Trophoblast cell (in vitro differentiated cells and primary cell): ENCODE data around the gene MAS1.

Experiments used
- DNase-seq, 2 donors: peaks; one replicate each; pipeline ENCODE4 v3.0.0-alpha.2; 2016
- H2AFZ ChIP-seq: 2 replicates; pipeline ENCODE4 v1.6.1; 2013; ENCODE audit warnings: low read length, moderate library complexity, mild to moderate bottlenecking; ENCODE audit not compliant: insufficient read depth, poor library complexity
- H2AK5ac ChIP-seq: 2 replicates; pipeline ENCODE4 v1.6.1; 2013; ENCODE audit warnings: mild to moderate bottlenecking, low read length
- H2BK120ac ChIP-seq: 2 replicates; pipeline ENCODE4 v1.6.1; 2013; ENCODE audit warnings: low read length, mild to moderate bottlenecking, moderate library complexity; ENCODE audit not compliant: insufficient read depth, poor library complexity
- H2BK12ac ChIP-seq: 2 replicates; pipeline ENCODE4 v1.6.1; 2013; ENCODE audit warnings: mild to moderate bottlenecking, low read length, moderate library complexity
- H2BK5ac ChIP-seq: 2 replicates; pipeline ENCODE4 v1.6.1; 2013; ENCODE audit warnings: low read length, low read depth, moderate library complexity, mild to moderate bottlenecking; ENCODE audit not compliant: poor library complexity
- H3K14ac ChIP-seq: 2 replicates; pipeline ENCODE4 v1.6.1; 2013; ENCODE audit warnings: mild to moderate bottlenecking, low read length
- H3K18ac ChIP-seq: 2 replicates; pipeline ENCODE4 v1.6.1; 2013; ENCODE audit warnings: mild to moderate bottlenecking, low read length
- H3K23ac ChIP-seq: 2 replicates; pipeline ENCODE4 v1.6.1; 2013; ENCODE audit warnings: low read length
- H3K27ac ChIP-seq: 2 replicates; pipeline ENCODE4 v1.5.1; 2013; ENCODE audit warnings: low read depth, mild to moderate bottlenecking, inconsistent platforms, low read length, moderate library complexity
- H3K27me3 ChIP-seq: 2 replicates; pipeline ENCODE4 v1.6.1; 2013; ENCODE audit warnings: inconsistent platforms, mild to moderate bottlenecking, low read length, moderate library complexity; ENCODE audit not compliant: insufficient read depth
- H3K36me3 ChIP-seq, 2 experiments: 1 replicate in 1 of 2; 2 replicates in 1 of 2; pipeline ENCODE4 v1.6.1; 2013; ENCODE audit warnings: low read length in 2 of 2, mild to moderate bottlenecking in 2 of 2, moderate library complexity in 1 of 2; ENCODE audit not compliant: insufficient read depth in 2 of 2, control insufficient read depth in 1 of 2
- H3K4ac ChIP-seq: 2 replicates; pipeline ENCODE4 v1.6.1; 2013; ENCODE audit warnings: low read depth, mild to moderate bottlenecking, low read length, moderate library complexity
- H3K4me1 ChIP-seq, 2 experiments: 1 replicate in 1 of 2; 2 replicates in 1 of 2; pipeline ENCODE4 v1.6.1; 2013; ENCODE audit warnings: low read length in 2 of 2, mild to moderate bottlenecking in 2 of 2, moderate library complexity in 1 of 2; ENCODE audit not compliant: insufficient read depth in 2 of 2, control insufficient read depth in 1 of 2
- H3K4me2 ChIP-seq: 2 replicates; pipeline ENCODE4 v1.6.1; 2013; ENCODE audit warnings: inconsistent platforms, mild to moderate bottlenecking, low read length, moderate library complexity
- H3K4me3 ChIP-seq: 2 replicates; pipeline ENCODE4 v1.5.1; 2013; ENCODE audit warnings: mild to moderate bottlenecking, low read depth, low read length, inconsistent platforms
- H3K79me1 ChIP-seq: one replicate; pipeline ENCODE4 v1.6.1; 2013; ENCODE audit warnings: low read length
- H3K79me2 ChIP-seq: 2 replicates; pipeline ENCODE4 v1.6.1; 2013; ENCODE audit warnings: low read length, mild to moderate bottlenecking; ENCODE audit not compliant: control insufficient read depth, insufficient read depth, poor library complexity
- H3K9ac ChIP-seq: 2 replicates; pipeline ENCODE4 v1.6.1; 2013; ENCODE audit warnings: mild to moderate bottlenecking, low read length
- H3K9me3 ChIP-seq: 2 replicates; pipeline ENCODE4 v1.6.1; 2013; ENCODE audit warnings: low read depth, mild to moderate bottlenecking, control low read depth, inconsistent platforms, low read length; ENCODE audit not compliant: insufficient read depth
- H4K12ac ChIP-seq: 2 replicates; pipeline ENCODE4 v1.6.1; 2013; ENCODE audit warnings: low read depth, mild to moderate bottlenecking, low read length, moderate library complexity
- H4K8ac ChIP-seq: 2 replicates; pipeline ENCODE4 v1.6.1; 2013; ENCODE audit warnings: low read depth, mild to moderate bottlenecking, low read length, moderate library complexity
- H4K91ac ChIP-seq: one replicate; pipeline ENCODE4 v1.6.1; 2013; ENCODE audit warnings: low read depth, mild to moderate bottlenecking, low read length, moderate library complexity
- WGBS: extraction: QIAGEN DNeasy Blood & Tissue Kit; methylation state at CpG from one replicate; pipeline ENCODE4 v1.1.7; 2013; ENCODE audit warnings: missing lambda C conversion rate; ENCODE audit not compliant: insufficient read length, insufficient coverage; ENCODE audit errors: extremely low coverage; 5-methylcytosine and 5-hydroxymethylcytosine counted together

MAS1 gene

DNA sequence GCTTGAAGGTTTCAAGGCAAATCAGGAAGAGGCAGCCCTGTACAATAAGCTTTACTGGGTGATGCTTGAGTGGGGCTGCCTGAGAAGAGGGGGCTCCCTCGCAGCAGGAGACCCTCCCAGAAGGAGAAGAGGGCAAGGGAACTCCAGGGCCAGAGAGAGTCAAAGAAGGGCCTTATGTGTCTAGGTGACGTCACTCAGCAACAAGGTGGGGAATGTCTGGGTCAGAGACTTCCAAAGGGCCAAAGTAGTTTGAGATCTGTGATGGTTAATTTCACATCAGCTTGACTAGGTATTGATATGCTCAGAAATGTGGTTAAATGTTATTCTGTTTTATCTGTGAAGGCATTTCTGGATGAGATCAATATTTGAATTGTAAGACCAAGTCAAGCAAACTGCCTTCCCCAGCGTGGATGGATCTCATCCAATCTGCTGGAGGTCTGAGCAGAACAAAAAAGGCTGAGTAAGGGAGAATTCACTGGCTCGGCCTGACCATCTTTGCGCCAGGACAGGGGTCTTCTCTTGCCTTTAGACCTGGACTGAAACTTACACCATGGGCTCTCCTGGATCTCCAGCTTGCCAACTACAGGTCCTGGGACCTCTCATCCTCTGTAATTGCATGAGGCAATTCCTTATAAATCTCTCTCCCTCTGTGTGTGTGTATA is 35.9 kb downstream of the MAS1 start:
- Histone ChIP-seq H2BK12ac (no peak overlapping the region), H4K12ac (no peak overlapping the region), H2AK5ac (no peak overlapping the region), H3K4me1 (no peaks in the 10 kb centered on the region), H3K4ac (no peak overlapping the region), H4K91ac (no peak overlapping the region), H3K79me2 (no peaks in the 10 kb centered on the region), H3K4me2 (no peak overlapping the region), H3K18ac (no peak overlapping the region), H2BK5ac (no peak overlapping the region), H3K9me3 (no peaks in the 10 kb centered on the region), H2AFZ (no peak overlapping the region), H3K9ac (no peak overlapping the region), H3K27ac (no peak overlapping the region), H3K23ac (no peak overlapping the region), H3K14ac (no peak overlapping the region), H4K8ac (no peak overlapping the region), H2BK120ac (no peak overlapping the region), H3K36me3 (no peaks in the 10 kb centered on the region), H3K4me3 (no peak overlapping the region), H3K27me3 (no peaks in the 10 kb centered on the region), H3K79me1 (no peaks in the 10 kb centered on the region)
- no CpG with 5 or more reads among the region's 5 CpGs for WGBS
- DNase-seq = no peak

DNA sequence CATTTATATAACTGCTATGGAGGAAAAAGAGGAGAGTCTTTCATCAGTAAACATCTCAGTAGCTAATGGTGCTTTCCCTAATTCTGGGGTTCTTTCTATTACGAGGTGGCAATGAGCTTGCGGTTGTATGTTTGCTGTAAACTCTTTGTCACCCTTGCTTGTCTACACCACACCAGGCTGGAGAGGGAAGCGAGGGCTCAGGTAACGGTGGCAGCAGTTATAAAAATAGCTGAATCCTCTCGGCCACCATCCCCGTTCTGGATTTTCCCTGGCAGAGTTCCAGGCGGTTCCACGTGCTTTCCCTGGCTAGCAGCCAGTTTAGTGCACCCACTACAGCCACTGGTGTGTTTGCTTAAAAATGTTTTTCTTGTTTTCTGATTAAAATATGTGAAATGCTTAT is 39.0 kb downstream of the MAS1 start:
- no peak for DNase-seq
- Histone ChIP-seq H3K9ac (no peak overlapping the region), H4K91ac (no peak overlapping the region), H3K27me3 (no peaks in the 10 kb centered on the region), H3K18ac (no peak overlapping the region), H4K12ac (no peak overlapping the region), H2BK5ac (no peak overlapping the region), H3K36me3 (no peaks in the 10 kb centered on the region), H3K79me2 (no peaks in the 10 kb centered on the region), H4K8ac (no peak overlapping the region), H3K4me2 (no peak overlapping the region), H3K23ac (no peak overlapping the region), H2AK5ac (no peak overlapping the region), H3K79me1 (no peaks in the 10 kb centered on the region), H3K4me3 (no peak overlapping the region), H2BK120ac (no peak overlapping the region), H2BK12ac (no peak overlapping the region), H3K14ac (no peak overlapping the region), H3K27ac (no peak overlapping the region), H2AFZ (no peak overlapping the region), H3K9me3 (no peaks in the 10 kb centered on the region), H3K4me1 (no peaks in the 10 kb centered on the region), H3K4ac (no peak overlapping the region)
- WGBS = no CpG with 5 or more reads among the region's 8 CpGs

DNA sequence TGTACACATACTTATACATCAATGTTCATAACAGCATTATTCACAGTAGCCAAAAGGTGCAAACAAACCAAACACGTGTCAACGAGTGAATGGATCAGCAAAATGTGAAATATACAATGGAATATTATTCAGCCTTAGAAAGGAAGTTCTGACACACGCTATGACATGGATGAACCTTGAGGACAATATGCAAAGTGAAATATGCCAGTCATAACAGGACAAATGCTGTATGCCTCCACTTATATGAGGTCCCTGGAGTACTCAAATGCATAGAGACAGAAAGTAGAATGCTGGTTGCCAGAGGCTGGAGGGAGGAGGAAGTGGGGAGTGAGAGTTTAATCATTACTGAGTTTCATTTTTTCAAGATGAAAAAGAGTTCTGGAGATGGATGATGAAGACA is 40.3 kb downstream of the MAS1 start:
- H4K8ac ChIP-seq = no peak overlapping the region
- H2AFZ ChIP-seq = no peak overlapping the region
- H4K12ac ChIP-seq = no peak overlapping the region
- no peak for DNase-seq
- H3K4me3 ChIP-seq = no peak overlapping the region
- no peak overlapping the region for H3K23ac ChIP-seq
- H3K18ac ChIP-seq = no peak overlapping the region
- no peak overlapping the region for H3K4ac ChIP-seq
- H3K79me2 ChIP-seq = no peaks in the 10 kb centered on the region
- H2BK5ac ChIP-seq = no peak overlapping the region
- no peaks in the 10 kb centered on the region for H3K79me1 ChIP-seq
- H2AK5ac ChIP-seq = no peak overlapping the region
- H3K9ac ChIP-seq = no peak overlapping the region
- H3K27me3 ChIP-seq = no peaks in the 10 kb centered on the region
- no peaks in the 10 kb centered on the region for H3K36me3 ChIP-seq
- no peaks in the 10 kb centered on the region for H3K4me1 ChIP-seq
- no CpG with 5 or more reads among the region's 3 CpGs for WGBS
- no peak overlapping the region for H4K91ac ChIP-seq
- H2BK12ac ChIP-seq = no peak overlapping the region
- no peak overlapping the region for H3K14ac ChIP-seq
- no peak overlapping the region for H3K4me2 ChIP-seq
- no peak overlapping the region for H3K27ac ChIP-seq
- H3K9me3 ChIP-seq = peaks cover 3% of the 10 kb centered on the region
- H2BK120ac ChIP-seq = no peak overlapping the region

DNA sequence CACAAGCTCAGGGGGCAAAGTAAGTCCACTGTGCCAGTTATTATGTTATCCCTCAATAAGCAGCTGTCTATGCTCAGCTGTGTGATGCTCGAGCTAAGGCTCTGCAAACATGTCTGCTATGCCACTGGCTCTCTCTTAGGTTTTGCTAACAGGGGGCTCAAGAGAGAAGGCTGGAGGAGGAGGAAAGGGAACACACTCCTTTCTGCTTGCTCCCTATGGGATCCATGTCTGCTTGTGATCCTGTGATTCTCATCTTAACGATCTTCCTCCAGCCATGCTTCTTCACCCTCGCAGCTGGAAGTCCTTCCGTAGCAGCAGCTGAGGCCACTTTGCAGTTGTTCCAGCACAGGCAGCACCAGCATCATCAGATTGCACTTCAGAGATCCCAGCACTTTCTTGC is 41.1 kb downstream of the MAS1 start:
- Histone ChIP-seq H2BK5ac (no peak overlapping the region), H2BK120ac (no peak overlapping the region), H4K8ac (no peak overlapping the region), H3K27ac (no peak overlapping the region), H3K27me3 (no peaks in the 10 kb centered on the region), H2BK12ac (no peak overlapping the region), H3K4me2 (no peak overlapping the region), H4K12ac (no peak overlapping the region), H3K4me3 (no peak overlapping the region), H3K79me1 (no peaks in the 10 kb centered on the region), H3K18ac (no peak overlapping the region), H2AK5ac (no peak overlapping the region), H3K4me1 (no peaks in the 10 kb centered on the region), H3K14ac (no peak overlapping the region), H3K36me3 (no peaks in the 10 kb centered on the region), H3K23ac (no peak overlapping the region), H3K9ac (no peak overlapping the region), H3K79me2 (no peaks in the 10 kb centered on the region), H2AFZ (no peak overlapping the region), H3K4ac (no peak overlapping the region), H4K91ac (no peak overlapping the region), H3K9me3 (peaks cover 3% of the 10 kb centered on the region)
- no peak for DNase-seq
- WGBS = no CpG with 5 or more reads among the region's 4 CpGs
